Trophoblast cell (in vitro differentiated cells and primary cell): ENCODE measurements around the gene PTPN13.

Source experiments
- DNase-seq, 2 donors: peaks; one replicate each; pipeline ENCODE4 v3.0.0-alpha.2; 2016
- H2AFZ ChIP-seq: 2 replicates; pipeline ENCODE4 v1.6.1; 2013; ENCODE audit warnings: low read length, moderate library complexity, mild to moderate bottlenecking; ENCODE audit not compliant: insufficient read depth, poor library complexity
- H2AK5ac ChIP-seq: 2 replicates; pipeline ENCODE4 v1.6.1; 2013; ENCODE audit warnings: mild to moderate bottlenecking, low read length
- H2BK120ac ChIP-seq: 2 replicates; pipeline ENCODE4 v1.6.1; 2013; ENCODE audit warnings: low read length, mild to moderate bottlenecking, moderate library complexity; ENCODE audit not compliant: insufficient read depth, poor library complexity
- H2BK12ac ChIP-seq: 2 replicates; pipeline ENCODE4 v1.6.1; 2013; ENCODE audit warnings: mild to moderate bottlenecking, low read length, moderate library complexity
- H2BK5ac ChIP-seq: 2 replicates; pipeline ENCODE4 v1.6.1; 2013; ENCODE audit warnings: low read length, low read depth, moderate library complexity, mild to moderate bottlenecking; ENCODE audit not compliant: poor library complexity
- H3K14ac ChIP-seq: 2 replicates; pipeline ENCODE4 v1.6.1; 2013; ENCODE audit warnings: mild to moderate bottlenecking, low read length
- H3K18ac ChIP-seq: 2 replicates; pipeline ENCODE4 v1.6.1; 2013; ENCODE audit warnings: mild to moderate bottlenecking, low read length
- H3K23ac ChIP-seq: 2 replicates; pipeline ENCODE4 v1.6.1; 2013; ENCODE audit warnings: low read length
- H3K27ac ChIP-seq: 2 replicates; pipeline ENCODE4 v1.5.1; 2013; ENCODE audit warnings: low read depth, mild to moderate bottlenecking, inconsistent platforms, low read length, moderate library complexity
- H3K27me3 ChIP-seq: 2 replicates; pipeline ENCODE4 v1.6.1; 2013; ENCODE audit warnings: inconsistent platforms, mild to moderate bottlenecking, low read length, moderate library complexity; ENCODE audit not compliant: insufficient read depth
- H3K36me3 ChIP-seq, 2 experiments: 1 replicate in 1 of 2; 2 replicates in 1 of 2; pipeline ENCODE4 v1.6.1; 2013; ENCODE audit warnings: low read length in 2 of 2, mild to moderate bottlenecking in 2 of 2, moderate library complexity in 1 of 2; ENCODE audit not compliant: insufficient read depth in 2 of 2, control insufficient read depth in 1 of 2
- H3K4ac ChIP-seq: 2 replicates; pipeline ENCODE4 v1.6.1; 2013; ENCODE audit warnings: low read depth, mild to moderate bottlenecking, low read length, moderate library complexity
- H3K4me1 ChIP-seq, 2 experiments: 1 replicate in 1 of 2; 2 replicates in 1 of 2; pipeline ENCODE4 v1.6.1; 2013; ENCODE audit warnings: low read length in 2 of 2, mild to moderate bottlenecking in 2 of 2, moderate library complexity in 1 of 2; ENCODE audit not compliant: insufficient read depth in 2 of 2, control insufficient read depth in 1 of 2
- H3K4me2 ChIP-seq: 2 replicates; pipeline ENCODE4 v1.6.1; 2013; ENCODE audit warnings: inconsistent platforms, mild to moderate bottlenecking, low read length, moderate library complexity
- H3K4me3 ChIP-seq: 2 replicates; pipeline ENCODE4 v1.5.1; 2013; ENCODE audit warnings: mild to moderate bottlenecking, low read depth, low read length, inconsistent platforms
- H3K79me1 ChIP-seq: one replicate; pipeline ENCODE4 v1.6.1; 2013; ENCODE audit warnings: low read length
- H3K79me2 ChIP-seq: 2 replicates; pipeline ENCODE4 v1.6.1; 2013; ENCODE audit warnings: low read length, mild to moderate bottlenecking; ENCODE audit not compliant: control insufficient read depth, insufficient read depth, poor library complexity
- H3K9ac ChIP-seq: 2 replicates; pipeline ENCODE4 v1.6.1; 2013; ENCODE audit warnings: mild to moderate bottlenecking, low read length
- H3K9me3 ChIP-seq: 2 replicates; pipeline ENCODE4 v1.6.1; 2013; ENCODE audit warnings: low read depth, mild to moderate bottlenecking, control low read depth, inconsistent platforms, low read length; ENCODE audit not compliant: insufficient read depth
- H4K12ac ChIP-seq: 2 replicates; pipeline ENCODE4 v1.6.1; 2013; ENCODE audit warnings: low read depth, mild to moderate bottlenecking, low read length, moderate library complexity
- H4K8ac ChIP-seq: 2 replicates; pipeline ENCODE4 v1.6.1; 2013; ENCODE audit warnings: low read depth, mild to moderate bottlenecking, low read length, moderate library complexity
- H4K91ac ChIP-seq: one replicate; pipeline ENCODE4 v1.6.1; 2013; ENCODE audit warnings: low read depth, mild to moderate bottlenecking, low read length, moderate library complexity
- WGBS: extraction: QIAGEN DNeasy Blood & Tissue Kit; methylation state at CpG from one replicate; pipeline ENCODE4 v1.1.7; 2013; ENCODE audit warnings: missing lambda C conversion rate; ENCODE audit not compliant: insufficient read length, insufficient coverage; ENCODE audit errors: extremely low coverage; 5-methylcytosine and 5-hydroxymethylcytosine counted together

The PTPN13 gene

DNA sequence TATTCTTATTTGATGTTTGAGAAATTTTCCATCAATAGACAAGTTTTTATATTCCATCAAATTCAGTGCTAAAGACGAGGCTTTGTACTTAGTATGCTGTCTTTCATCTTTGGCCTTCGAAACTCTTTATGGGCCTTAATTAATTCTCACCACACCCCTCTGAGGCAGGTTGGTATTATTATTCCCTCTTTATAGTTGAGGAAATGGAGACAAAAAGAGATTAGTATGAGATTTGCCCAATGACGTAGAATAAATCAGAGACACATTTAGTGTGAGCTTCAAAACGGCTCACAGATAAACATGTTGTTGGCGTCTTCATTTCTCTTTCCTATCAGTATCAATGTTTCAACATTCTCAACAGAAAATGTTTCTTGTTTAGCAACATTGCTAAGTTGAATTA is 35.9 kb upstream of the PTPN13 start:
- no peaks in the 10 kb centered on the region for H3K9me3 ChIP-seq
- no peak overlapping the region for H3K9ac ChIP-seq
- H3K79me2 ChIP-seq: no peaks in the 10 kb centered on the region
- H3K23ac ChIP-seq: no peak overlapping the region
- no peak for DNase-seq
- no peak overlapping the region for H4K12ac ChIP-seq
- no peak overlapping the region for H4K91ac ChIP-seq
- no peak overlapping the region for H2AFZ ChIP-seq
- H2BK5ac ChIP-seq: no peak overlapping the region
- no peaks in the 10 kb centered on the region for H3K36me3 ChIP-seq
- H3K14ac ChIP-seq: no peak overlapping the region
- no peak overlapping the region for H2BK12ac ChIP-seq
- H2AK5ac ChIP-seq: no peak overlapping the region
- H3K79me1 ChIP-seq: no peaks in the 10 kb centered on the region
- H3K27me3 ChIP-seq: no peaks in the 10 kb centered on the region
- no peak overlapping the region for H3K18ac ChIP-seq
- H3K27ac ChIP-seq: no peak overlapping the region
- H4K8ac ChIP-seq: no peak overlapping the region
- no peak overlapping the region for H3K4ac ChIP-seq
- no CpG with 5 or more reads among the region's 5 CpGs for WGBS
- H3K4me1 ChIP-seq: no peaks in the 10 kb centered on the region
- no peak overlapping the region for H3K4me3 ChIP-seq
- no peak overlapping the region for H2BK120ac ChIP-seq
- H3K4me2 ChIP-seq: no peak overlapping the region

- Histone ChIP-seq H3K27me3 (no peaks in the 10 kb centered on the region), H3K36me3 (no peaks in the 10 kb centered on the region), H3K14ac (no peak overlapping the region), H2BK120ac (no peak overlapping the region), H2BK12ac (no peak overlapping the region), H3K9ac (no peak overlapping the region), H4K8ac (no peak overlapping the region), H2BK5ac (no peak overlapping the region), H3K4me1 (no peaks in the 10 kb centered on the region), H3K27ac (no peak overlapping the region), H3K9me3 (no peaks in the 10 kb centered on the region), H3K23ac (no peak overlapping the region), H4K12ac (no peak overlapping the region), H4K91ac (no peak overlapping the region), H3K18ac (no peak overlapping the region), H3K4me2 (no peak overlapping the region), H3K79me1 (no peaks in the 10 kb centered on the region), H2AFZ (no peak overlapping the region), H3K79me2 (no peaks in the 10 kb centered on the region), H3K4me3 (no peak overlapping the region), H3K4ac (no peak overlapping the region), H2AK5ac (no peak overlapping the region)
- WGBS: no CpG with 5 or more reads among the region's 1 CpG
- DNase-seq: no peak
Observed at GRCh38 chr4:86558797-86559196, 35.3 kb upstream of the PTPN13 start.

DNA sequence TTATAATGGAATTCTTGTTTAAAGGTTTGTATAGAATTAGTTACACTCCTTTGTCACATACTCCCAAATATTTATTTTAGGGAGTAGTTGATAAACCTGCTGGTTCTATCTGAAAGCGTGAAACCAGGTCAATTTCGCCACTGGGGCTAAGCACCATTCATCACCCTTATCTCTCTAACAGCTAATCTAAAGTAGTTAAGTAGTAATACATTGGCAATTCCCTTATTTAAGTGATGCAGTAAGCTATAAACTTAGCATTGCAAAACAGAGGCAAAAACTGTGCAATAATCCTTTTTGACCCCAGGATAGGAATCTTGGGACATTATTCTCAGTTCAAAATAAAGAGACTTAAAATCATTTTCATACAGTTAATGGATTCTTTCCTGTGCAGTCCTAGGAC is 33.7 kb upstream of the PTPN13 start:
- Histone ChIP-seq H4K12ac (no peak overlapping the region), H3K27me3 (no peaks in the 10 kb centered on the region), H3K79me1 (no peaks in the 10 kb centered on the region), H3K27ac (no peak overlapping the region), H3K23ac (no peak overlapping the region), H3K4me3 (no peak overlapping the region), H2AK5ac (no peak overlapping the region), H3K9ac (no peak overlapping the region), H3K9me3 (no peaks in the 10 kb centered on the region), H2BK120ac (no peak overlapping the region), H4K91ac (no peak overlapping the region), H2AFZ (no peak overlapping the region), H2BK12ac (no peak overlapping the region), H3K4me1 (no peaks in the 10 kb centered on the region), H3K79me2 (no peaks in the 10 kb centered on the region), H2BK5ac (no peak overlapping the region), H3K36me3 (no peaks in the 10 kb centered on the region), H3K4ac (no peak overlapping the region), H3K14ac (no peak overlapping the region), H3K18ac (no peak overlapping the region), H4K8ac (no peak overlapping the region), H3K4me2 (no peak overlapping the region)
- WGBS: no CpG with 5 or more reads among the region's 2 CpGs
- DNase-seq: no peak

DNA sequence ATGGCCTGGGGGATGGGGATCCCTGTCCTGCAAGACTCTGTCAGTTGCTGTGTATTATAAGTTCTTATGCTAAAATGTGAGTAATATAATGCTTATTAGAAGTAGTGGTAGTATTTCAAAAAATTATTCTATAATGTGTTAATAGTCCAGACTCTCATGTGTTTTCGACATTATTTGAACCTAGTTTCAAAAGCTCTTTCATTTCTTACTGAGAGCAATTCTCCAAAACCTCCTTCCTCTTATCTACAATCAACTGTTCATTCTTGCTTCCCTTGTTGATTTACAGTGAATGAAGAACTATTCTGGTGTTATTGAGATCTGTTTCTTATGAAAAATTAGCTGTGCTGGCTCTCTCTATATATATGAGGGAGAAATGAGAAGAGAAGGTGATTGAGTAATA is 32.9 kb upstream of the PTPN13 start:
- no peak overlapping the region for H3K4me3 ChIP-seq
- no peak overlapping the region for H4K8ac ChIP-seq
- no peak overlapping the region for H4K12ac ChIP-seq
- H3K36me3 ChIP-seq: no peaks in the 10 kb centered on the region
- no peak for DNase-seq
- no peak overlapping the region for H4K91ac ChIP-seq
- H3K9me3 ChIP-seq: no peaks in the 10 kb centered on the region
- H3K4me2 ChIP-seq: no peak overlapping the region
- H3K4ac ChIP-seq: no peak overlapping the region
- H3K79me2 ChIP-seq: no peaks in the 10 kb centered on the region
- no peaks in the 10 kb centered on the region for H3K79me1 ChIP-seq
- H3K18ac ChIP-seq: no peak overlapping the region
- no peaks in the 10 kb centered on the region for H3K27me3 ChIP-seq
- H2BK5ac ChIP-seq: no peak overlapping the region
- H2AK5ac ChIP-seq: no peak overlapping the region
- H3K23ac ChIP-seq: no peak overlapping the region
- H2BK12ac ChIP-seq: no peak overlapping the region
- H3K9ac ChIP-seq: no peak overlapping the region
- no peak overlapping the region for H3K27ac ChIP-seq
- H3K14ac ChIP-seq: no peak overlapping the region
- H3K4me1 ChIP-seq: no peaks in the 10 kb centered on the region
- no peak overlapping the region for H2AFZ ChIP-seq
- no peak overlapping the region for H2BK120ac ChIP-seq
- WGBS: no CpG with 5 or more reads among the region's 1 CpG
